Astrocyte of the hippocampus (primary cell): Measurements from ENCODE around the gene PCAT7.
"Not testable (repeated sequence)": the region's sequence is repeated elsewhere in the genome, so short reads cannot be mapped to it uniquely, and the experiment has no call there.

Source experiments
- DNase-seq: peaks from one replicate; pipeline ENCODE4 v3.0.0; 2011; ENCODE audit warnings: low read depth, low spot score

PCAT7 gene

GRCh38 chr9:94563548-94563947 is 8.7 kb downstream of the PCAT7 start:
- DNase-seq = no peak

DNA sequence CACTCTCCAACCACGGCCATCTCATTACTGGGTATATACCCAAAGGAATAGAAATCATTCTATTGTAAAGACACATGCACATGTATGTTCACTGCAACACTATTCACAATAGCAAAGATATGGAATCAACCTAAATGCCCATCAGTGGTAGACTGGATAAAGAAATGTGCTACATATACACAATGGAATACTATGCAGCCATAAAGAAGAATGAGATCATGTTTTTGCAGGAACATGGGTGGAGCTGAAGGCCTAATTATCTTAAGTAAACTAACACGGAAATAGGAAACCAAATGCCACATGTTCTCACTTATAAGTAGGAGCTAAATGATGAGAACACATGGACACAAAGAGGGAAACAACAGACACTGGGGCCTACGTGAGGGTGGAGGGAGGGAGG is 9.4 kb downstream of the PCAT7 start:
- DNase-seq = not testable (repeated sequence)

- DNase-seq = no peak
These were observed 11.7 kb downstream of the PCAT7 start for GRCh38 chr9:94566550-94566949.

DNA sequence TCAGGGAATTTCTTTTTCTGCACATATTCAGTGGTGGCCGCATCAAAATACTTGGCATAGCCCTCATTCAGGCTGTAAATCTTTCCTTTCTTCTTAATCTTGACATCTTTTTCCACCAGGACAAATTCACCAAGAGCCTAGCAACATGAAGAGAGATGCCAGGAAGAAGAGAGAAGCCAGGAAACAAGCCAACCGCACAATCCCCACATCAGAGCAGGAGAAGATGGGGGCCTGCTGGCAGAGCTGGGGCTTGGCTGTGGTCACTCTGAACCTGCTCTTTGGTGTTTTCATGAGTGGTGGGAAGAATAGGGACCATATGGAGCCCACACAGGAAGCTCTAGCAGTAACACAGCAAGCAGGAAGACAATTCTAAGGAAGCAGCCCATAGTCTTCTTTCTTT is 12.4 kb downstream of the PCAT7 start:
- DNase-seq = no peak

DNA sequence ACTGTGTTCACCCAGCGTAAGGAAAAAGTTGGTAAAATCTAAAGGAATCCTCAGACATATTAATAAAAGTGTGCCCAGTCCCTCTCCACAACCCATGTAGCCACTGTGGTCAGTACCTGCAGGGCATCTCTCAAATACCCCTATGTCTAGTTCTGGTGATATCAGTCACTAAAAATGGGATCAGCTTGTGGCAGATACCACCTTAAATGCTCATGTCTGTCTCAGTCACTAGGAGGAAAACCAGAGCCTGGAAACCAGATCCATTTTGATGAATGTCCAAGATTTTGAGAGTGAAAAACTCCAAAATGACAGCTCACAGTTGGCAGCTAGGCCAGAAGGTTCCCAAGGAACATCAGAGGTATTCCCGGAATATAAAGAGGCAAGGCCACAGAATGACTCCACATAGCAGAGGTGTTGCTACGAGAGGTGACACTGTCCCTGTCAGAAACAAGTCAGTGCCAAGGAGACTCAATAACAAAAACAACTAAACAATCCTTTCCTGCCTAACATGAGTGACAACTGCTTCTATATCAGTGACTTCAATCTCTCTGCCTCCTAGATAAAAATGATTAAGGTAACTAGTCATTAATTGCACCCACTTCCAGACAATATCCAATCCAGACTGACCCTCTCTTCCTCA is 13.5 kb downstream of the PCAT7 start:
- no peak for DNase-seq

- no peak for DNase-seq
These were observed 14.3 kb downstream of the PCAT7 start for GRCh38 chr9:94568972-94569712.

- no peak for DNase-seq
These were observed 21.2 kb downstream of the PCAT7 start for GRCh38 chr9:94576131-94576530.

DNA sequence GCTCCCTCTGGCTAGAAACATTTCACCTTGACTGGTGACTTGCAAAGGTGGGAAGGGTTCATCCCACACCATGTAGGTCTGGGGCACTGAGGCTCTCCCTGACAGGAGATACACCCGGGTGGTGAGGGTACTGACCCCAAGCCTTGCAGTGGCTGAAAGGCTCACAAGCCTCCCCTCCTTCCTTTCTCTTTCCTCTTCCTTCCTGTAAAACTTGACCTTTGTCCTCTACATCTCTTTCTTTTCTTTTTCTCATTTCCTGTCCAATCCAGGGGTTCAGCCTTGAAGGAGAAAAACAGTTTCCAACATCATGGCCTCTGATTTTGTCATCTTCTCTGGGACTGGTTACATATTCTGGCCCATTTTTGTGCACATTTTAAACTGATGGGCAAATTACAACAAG is 22.2 kb downstream of the PCAT7 start:
- DNase-seq = no peak

GRCh38 chr9:94577571-94577970 is 22.7 kb downstream of the PCAT7 start:
- DNase-seq = no peak

- no peak for DNase-seq
These were observed 26.8 kb downstream of the PCAT7 start for GRCh38 chr9:94581728-94582127.

- no peak for DNase-seq
These were observed 29.7 kb downstream of the PCAT7 start for GRCh38 chr9:94584555-94584954.

GRCh38 chr9:94586316-94586715 is 31.4 kb downstream of the PCAT7 start:
- DNase-seq = no peak

DNA sequence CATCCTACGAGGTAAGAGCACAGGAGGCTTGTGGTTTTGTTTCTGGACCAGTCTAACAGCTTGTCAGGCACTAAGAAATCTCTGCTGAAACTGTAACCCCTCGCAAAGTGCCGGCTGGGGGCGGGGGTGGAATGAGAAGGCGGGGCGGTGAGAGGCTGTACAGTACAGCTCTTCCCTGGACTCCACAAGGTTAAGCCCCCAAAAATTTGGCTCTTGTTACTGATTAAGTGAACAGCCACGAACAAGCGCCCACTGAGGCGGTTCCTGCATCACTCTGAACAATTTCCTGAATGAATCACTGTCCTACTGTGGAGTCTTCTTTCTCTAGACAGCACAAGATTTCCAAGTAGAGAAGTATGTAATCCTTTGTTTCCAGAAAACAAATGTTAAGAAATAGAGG is 31.9 kb downstream of the PCAT7 start:
- peak; percentile 11 for DNase-seq

- DNase-seq = no peak
These were observed 33.8 kb downstream of the PCAT7 start for GRCh38 chr9:94588681-94589080.

GRCh38 chr9:94591046-94591545 is 36.2 kb downstream of the PCAT7 start:
- DNase-seq = not testable (repeated sequence)

GRCh38 chr9:94591876-94592275 is 37.0 kb downstream of the PCAT7 start:
- no peak for DNase-seq

DNA sequence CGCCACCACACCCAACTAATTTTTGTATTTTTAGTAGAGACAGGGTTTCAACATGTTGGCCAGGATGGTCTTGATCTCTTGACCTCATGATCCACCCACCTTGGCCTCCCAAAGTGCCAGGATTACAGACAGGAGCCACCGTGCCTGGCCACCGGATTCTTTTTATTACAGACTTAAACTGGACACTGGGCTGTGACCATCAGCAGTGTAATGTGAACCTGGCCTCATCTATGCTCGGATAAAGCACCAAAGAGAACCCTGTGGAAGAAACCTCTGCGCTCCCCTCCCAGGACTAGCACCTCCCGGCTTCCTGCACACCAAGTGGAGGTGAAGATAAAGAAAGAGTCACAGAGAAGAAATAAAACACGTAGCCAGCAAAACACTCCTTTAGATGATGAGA is 37.8 kb downstream of the PCAT7 start:
- not testable (repeated sequence) for DNase-seq

DNA sequence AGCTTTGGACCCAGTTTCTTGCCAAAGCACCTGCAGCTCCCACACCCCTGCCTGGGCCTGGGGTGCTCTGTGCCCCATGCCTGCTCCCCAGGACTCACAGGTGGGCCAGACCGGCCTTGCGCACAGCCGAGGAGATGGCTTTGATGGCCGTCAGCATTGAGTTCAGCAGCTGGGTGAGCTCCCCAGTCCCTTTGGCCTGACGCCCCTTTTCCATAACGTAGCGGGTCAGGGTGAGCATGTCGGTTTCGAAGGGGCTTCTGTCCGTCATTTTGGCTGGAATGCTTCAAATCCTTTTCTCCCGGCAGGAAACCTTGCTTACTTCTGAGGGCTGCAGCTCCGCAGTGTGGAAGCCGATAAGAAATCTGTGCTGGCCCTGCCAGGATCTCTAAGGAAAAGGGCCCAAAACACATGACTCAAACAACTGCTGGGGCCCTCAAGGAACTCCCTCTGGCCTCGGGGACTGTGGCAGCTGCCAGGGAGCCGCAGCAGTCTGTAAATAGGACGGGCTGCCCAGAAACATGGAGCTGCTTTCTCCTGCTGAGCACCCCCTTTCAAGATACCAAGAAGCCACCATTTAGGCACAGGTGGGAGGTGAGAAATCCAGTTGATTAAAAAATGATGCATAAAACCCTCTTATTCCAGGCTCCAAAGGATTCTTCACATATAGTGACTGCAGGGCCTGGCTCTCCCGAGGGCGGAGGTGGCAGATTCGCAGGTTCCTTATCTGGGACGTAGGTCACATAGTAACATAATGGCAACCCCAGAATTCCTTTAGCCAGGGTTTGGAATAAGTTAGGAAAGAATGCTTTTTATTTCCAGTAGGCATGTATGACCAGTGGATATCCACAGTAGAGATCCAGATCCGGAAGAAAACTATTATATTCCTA is 38.8 kb downstream of the PCAT7 start, which contains the start of gene FBP2:
FBP2 (minus strand) TSS at position 366 of the 887 bp plus-strand sequence; CDS start at position 268, 98 bp downstream.
- no peak for DNase-seq

GRCh38 chr9:94599102-94599501 is 44.2 kb downstream of the PCAT7 start:
- DNase-seq = no peak

DNA sequence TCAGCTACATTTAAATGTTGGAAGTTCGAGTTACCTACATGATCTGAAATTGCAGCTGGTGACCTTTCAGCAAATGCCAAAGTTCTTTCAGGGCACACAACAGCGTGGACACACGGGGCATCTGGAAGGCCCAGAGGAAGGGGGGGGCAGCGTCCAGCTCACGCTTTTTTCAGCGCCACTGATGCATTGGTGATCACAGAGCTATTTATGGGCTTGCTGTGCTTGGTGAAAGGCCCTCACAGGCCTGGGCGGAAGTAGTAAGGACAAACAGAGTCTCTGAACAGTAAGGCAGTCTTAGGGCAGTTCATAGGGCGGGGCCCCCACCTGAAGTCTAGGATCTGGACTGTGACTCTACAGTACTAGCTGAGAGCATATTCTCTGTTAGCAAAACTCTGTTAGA is 45.4 kb downstream of the PCAT7 start:
- DNase-seq = no peak

DNA sequence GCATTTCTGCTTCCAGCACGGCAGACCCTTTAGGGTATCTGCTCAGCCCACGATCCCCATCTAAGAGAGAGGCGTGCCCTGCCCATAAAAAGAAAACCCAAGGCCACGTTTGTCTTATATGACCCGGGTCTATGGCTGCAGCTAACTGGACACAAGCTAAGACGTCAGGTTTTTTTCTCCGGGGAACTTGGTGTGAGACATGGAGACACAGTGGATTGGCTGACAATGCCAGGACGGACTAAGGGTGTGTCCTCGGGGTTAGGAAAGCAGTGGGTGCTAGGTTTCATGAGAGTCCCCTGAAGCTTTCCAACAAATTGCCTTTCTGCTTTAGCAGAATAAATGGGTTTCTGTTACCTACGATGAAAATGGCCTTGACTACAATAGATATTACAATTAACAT is 45.8 kb downstream of the PCAT7 start:
- DNase-seq = no peak

DNA sequence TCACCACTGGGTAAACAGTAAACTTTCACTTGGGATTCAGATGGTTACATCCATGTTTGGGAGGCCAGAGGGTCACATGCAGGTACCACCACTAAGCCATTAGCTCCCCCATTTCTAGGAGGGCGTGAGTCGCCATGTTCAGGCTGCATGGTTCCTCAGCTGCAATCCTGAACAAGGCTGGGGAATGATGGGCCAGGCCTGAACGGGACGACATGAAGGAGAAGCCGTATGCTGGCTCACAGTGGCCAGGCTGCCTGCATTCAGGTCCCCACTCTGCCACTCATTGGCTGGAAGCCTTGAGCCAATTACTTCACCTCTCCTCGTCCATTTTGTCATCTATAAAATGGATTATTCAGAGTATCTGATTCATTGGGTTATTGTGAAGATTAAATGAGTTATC is 47.8 kb downstream of the PCAT7 start:
- no peak for DNase-seq
